Hepatocyte (in vitro differentiated cells): ENCODE measurements around the gene NTNG1.

Experiments
- EZH2 ChIP-seq: fragments of 200-600 bp; sonication (generic); IDR thresholded peaks from 2 replicates; pipeline ENCODE4 v1.6.1; 2016; ENCODE audit warnings: antibody characterized with exemption, mild to moderate bottlenecking, borderline replicate concordance
- TF ChIP-seq, protein P1 (sequence below): fragments of 200-600 bp; sonication (generic); IDR thresholded peaks from 2 replicates; pipeline ENCODE4 v1.5.1; 2016; ENCODE audit warnings: antibody characterized with exemption, mild to moderate bottlenecking; ENCODE audit not compliant: poor library complexity

DNA sequence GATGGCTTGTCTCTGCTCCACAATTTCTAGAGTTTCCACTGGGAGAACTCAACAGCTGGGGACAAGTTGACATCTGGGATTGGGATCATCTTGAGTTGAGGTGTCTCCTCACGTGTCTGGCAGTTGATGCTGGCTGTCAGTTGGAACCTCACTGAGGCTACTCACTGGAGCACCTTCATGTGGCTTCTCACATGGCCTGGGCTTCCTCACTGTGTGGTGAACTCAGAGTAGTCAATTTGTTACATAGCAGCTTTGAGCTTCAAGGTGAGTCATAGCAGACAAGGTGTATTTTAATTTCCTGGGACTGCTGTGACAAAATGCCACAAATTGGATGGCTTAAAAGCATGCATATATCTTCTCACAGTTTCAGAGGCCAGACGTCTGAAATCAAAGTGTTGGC, 44.0 kb downstream of the NTNG1 start:
- TF ChIP-seq EZH2: no peak
- TF ChIP-seq, protein P1, sequence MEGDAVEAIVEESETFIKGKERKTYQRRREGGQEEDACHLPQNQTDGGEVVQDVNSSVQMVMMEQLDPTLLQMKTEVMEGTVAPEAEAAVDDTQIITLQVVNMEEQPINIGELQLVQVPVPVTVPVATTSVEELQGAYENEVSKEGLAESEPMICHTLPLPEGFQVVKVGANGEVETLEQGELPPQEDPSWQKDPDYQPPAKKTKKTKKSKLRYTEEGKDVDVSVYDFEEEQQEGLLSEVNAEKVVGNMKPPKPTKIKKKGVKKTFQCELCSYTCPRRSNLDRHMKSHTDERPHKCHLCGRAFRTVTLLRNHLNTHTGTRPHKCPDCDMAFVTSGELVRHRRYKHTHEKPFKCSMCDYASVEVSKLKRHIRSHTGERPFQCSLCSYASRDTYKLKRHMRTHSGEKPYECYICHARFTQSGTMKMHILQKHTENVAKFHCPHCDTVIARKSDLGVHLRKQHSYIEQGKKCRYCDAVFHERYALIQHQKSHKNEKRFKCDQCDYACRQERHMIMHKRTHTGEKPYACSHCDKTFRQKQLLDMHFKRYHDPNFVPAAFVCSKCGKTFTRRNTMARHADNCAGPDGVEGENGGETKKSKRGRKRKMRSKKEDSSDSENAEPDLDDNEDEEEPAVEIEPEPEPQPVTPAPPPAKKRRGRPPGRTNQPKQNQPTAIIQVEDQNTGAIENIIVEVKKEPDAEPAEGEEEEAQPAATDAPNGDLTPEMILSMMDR: no peak
